HG02970 (cell line): ENCODE data around the gene PIEZO2.
"Not testable (repeated sequence)": the region's sequence is repeated elsewhere in the genome, so short reads cannot be mapped to it uniquely, and the experiment has no call there.

Experiments used
- ATAC-seq: cut with Tn5 transposase; IDR thresholded peaks from one replicate; pipeline ENCODE4 v1.9.1; 2021; ENCODE audit warnings: mild to moderate bottlenecking, moderate library complexity, moderate number of reproducible peaks; ENCODE audit not compliant: unreplicated experiment, low FRiP score

PIEZO2 gene

DNA sequence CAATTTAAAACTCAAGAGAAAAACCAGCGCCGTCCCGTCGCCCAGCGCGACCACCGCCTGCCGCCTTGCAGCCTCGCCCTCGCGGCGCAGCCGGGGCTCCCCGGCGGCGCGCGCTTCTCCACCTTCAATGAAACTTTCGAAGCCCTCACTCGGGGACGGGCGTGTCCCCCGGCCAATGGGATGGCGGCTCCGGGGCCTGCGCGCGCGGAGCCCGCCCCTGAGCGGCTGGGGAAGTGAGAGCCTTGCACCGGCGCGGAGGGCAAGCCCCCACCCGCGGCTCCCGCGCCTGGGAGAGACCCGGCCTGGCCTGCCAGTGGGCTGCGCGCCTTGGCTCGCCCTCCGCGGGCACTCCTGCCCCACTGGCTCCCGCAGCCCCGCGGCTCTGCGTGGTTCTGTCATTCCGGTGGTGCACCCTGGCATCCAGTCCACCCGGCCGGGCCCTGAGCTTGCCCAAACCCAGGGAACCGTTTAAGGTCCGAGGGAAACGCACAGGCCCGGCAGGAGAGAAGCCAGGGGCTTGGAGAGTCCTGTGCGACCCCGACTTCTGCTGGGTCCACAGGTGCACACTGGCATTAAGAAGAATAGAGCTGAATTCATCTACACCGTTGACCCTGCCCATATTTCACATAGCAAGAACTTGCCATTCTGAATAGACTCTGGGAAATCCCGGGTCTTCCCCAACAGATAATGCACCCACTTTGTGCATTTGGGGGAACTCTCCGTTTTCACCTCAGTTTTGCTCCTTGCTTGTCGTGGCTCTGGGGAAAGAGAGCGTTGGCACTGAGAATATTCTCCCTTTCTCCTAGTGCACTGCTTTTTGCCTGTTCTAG lies at the start of gene PIEZO2:
Gene PIEZO2, minus strand, starts transcription at position 129 of the 830 bp plus-strand sequence. CDS start 981 bp downstream, outside the sequence.
- ATAC-seq = no peak

DNA sequence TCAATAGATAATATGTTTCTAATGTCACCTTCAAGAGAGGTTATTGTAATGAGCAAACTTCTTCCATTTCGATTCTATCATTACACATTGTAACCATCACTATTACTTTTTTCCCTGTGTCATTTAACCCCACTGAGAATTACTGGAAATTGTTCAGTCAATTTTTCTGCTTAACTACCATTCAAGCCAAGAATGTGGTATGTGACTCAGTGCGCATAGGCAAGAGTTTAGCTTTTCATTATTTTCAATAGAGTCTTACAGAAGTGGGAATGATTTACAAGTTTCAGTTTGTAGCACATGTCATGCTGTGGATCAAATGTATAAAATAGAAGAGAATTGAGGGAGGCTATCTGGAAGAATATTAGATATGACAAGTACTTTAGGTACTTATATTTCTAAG lies 34.3 kb upstream of the PIEZO2 start:
- ATAC-seq = no peak

DNA sequence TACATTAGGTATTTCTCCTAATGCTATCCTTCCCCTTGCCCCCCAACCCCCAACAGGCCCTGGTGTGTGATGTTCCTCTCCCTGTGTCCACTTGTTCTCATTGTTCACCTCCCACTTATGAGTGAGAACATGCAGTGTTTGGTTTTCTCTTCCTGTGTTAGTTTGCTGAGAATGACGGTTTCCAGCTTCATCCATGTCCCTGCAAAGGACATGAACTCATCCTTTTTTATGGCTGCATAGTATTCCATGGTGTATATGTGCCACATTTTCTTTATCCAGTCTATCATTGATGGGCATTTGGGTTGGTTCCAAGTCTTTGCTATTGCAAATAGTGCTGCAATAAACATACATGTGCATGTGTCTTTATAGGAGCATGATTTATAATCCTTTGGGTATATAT lies 32.3 kb upstream of the PIEZO2 start:
- ATAC-seq = not testable (repeated sequence)

- no peak for ATAC-seq
These were observed 30.7 kb upstream of the PIEZO2 start for GRCh38 chr18:11179959-11180519.

DNA sequence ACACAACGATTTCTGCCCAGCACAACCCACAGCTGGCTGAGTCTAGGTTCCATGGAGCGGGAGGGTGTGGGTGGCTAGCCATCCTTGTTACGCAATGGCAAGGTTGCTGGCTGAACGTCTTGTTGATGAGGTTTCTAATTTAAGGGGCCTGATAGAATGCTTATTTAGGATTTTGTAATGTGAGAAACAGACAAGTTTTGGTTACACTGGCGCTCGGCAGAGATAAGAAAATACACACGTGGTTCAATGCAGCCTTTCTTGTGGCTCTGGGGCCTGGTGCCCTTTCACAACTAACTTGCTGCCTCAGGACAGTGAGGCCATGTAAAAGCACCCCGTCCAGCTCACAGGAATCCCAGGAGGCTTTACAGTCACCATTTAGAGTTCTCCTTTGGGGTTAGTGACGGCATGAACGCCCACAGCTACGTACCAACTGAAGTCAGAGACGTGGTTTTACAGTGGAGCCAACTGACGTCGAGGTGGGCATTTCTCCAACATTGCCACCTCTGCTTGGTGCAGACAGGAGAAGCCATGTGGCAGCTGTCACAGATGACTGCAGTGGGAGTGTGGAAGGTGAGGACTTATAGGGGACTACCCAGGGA lies 29.7 kb upstream of the PIEZO2 start:
- ATAC-seq = no peak

- no peak for ATAC-seq
These were observed 28.0 kb upstream of the PIEZO2 start for GRCh38 chr18:11177382-11177781.

DNA sequence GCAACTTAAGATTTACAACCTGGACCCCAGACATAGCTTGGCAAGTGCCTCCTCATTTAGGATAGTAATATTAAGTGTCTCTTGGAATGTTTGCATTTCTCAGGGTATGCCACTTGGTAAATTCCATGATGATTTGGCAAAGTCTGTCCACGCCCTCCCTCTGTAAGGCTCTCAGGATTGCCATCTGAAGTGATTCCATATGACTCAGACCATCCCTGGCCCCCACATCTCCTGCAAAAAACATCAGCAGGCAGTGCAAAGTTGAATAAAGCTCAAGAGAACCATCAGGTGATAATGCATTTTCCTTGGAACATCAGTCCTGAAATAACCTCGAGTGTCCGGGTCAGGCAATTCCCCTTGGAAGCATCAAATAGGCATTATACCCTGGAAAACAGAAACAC lies 27.1 kb upstream of the PIEZO2 start:
- no peak for ATAC-seq

- ATAC-seq = no peak
These were observed 26.1 kb upstream of the PIEZO2 start for GRCh38 chr18:11175266-11175979.

DNA sequence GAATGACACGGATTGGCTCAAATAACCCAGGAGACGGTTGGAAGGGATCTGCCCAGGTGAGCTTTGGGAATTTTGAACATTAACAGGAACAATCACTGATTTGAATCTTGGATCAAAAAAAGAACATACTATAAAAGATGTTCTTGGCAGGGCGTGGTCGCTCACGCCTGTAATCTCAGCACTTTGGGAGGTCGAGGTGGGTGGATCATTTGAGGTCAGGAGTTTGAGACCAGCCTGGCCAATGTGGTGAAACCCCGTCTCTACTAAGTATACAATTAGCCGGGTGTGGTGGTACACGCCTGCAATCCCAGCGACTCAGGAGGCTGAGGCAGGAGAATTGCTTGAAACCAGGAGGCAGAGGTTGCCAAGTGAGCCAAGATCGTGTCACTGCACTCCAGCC lies 24.8 kb upstream of the PIEZO2 start:
- not testable (repeated sequence) for ATAC-seq

- no peak for ATAC-seq
These were observed 18.4 kb upstream of the PIEZO2 start for GRCh38 chr18:11167778-11168177.

- no peak for ATAC-seq
These were observed 16.6 kb upstream of the PIEZO2 start for GRCh38 chr18:11165952-11166351.

GRCh38 chr18:11165138-11165537 lies 15.8 kb upstream of the PIEZO2 start:
- ATAC-seq = no peak

GRCh38 chr18:11163665-11164064 lies 14.3 kb upstream of the PIEZO2 start:
- no peak for ATAC-seq

GRCh38 chr18:11162889-11163288 lies 13.5 kb upstream of the PIEZO2 start:
- ATAC-seq = no peak

DNA sequence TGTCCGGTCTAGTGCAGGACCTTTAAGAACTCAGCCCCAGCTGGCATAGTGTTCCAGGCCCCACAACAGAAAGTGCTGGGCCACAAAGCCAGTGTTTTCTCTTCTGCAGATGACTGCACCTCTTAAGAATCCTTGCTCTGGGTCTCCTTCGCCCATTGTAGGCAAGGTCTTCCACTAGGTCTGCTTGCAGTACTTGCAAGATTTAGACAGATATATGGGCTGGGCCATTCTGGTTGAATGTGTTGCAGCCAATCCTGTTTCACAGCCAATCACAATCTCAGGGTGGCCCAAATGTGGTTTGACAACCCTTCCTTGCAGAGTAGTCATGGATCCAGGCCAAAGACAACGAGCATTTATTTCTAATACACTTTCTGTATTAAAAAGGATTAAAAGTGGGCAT lies 13.1 kb upstream of the PIEZO2 start:
- no peak for ATAC-seq

DNA sequence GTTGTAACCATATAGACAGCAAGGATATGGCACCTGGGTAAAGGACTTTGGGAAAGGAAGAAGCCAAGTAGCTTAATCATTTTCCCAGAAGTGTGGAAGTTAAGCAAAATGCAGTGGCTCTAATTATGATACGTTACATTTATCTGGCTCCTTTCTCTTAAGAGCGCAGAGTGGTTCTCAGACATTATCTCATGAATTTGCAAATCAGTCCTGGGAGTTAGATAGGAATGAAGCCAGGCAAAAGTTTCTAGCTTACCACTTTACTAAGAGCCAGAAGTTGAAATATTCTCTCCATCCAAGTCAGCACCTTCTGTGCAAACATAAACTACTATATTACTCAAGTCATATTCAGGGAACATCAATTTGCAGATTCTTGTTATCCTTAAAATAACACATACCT lies 10.9 kb upstream of the PIEZO2 start:
- no peak for ATAC-seq

DNA sequence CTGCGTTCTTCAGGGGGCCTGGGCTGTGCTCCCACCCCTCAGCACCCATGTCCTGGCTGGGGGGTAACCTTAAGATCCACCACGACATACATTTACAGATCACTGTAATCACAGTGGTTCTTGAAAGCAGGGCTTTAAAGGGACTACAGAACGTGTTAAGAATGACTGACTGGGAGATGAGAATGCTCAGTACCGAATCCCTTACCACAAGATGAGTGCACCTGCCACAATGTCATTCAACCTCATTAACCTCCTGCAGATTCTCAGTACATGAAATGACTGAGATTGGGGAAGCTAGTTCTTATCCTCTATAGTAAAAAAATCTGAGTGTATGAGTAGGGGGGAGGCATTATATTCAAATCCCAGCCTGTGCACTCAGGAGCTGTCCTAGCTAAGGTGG lies 10.5 kb upstream of the PIEZO2 start:
- ATAC-seq = no peak

DNA sequence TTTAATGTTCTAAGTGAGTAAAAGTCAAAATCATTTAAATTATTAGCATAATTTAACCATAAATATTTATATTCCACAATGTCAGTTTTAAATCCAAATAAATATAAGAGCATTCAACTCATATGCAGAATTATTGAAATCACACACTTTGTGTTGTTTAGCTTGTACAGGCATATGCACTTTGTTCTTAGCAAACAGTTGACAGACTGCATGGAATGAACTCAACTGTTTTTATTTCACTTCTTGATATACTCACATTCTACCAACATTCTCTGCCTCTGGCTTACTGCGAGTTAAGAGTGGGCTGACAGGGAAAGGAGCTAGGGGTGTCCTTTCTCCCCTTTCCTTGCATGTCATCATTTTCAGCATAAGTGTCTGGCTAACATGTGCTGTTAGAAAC lies 7.6 kb upstream of the PIEZO2 start:
- ATAC-seq = no peak

- ATAC-seq = no peak
These were observed 5.8 kb upstream of the PIEZO2 start for GRCh38 chr18:11155034-11155759.

DNA sequence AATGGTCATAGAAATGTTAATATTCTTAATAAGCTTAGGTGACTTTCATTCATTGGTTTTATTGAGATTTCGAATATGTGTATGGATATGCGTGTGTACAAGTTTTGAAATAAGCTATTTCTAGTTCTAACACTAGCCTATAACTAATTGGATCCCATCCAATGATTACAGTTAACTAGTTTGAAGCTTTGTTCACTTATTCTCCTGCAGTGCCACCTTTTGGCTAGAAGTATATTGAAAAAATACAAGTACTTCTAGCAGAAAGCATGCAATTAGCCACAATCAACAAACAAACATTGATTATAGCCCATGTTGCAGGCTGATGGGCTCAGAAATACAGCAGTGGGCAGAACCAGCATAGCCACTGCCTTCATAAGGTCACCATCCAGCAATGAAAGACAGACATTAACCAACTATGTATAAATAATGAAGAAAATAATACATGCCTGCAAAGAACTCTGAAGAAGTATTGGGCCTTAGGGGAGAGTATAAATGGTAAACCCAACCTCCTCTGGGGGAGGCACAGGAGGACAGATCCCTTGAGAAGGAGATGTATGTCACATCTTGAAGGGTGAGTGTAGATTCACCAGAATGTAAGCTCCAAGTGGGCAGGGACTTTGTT lies 5.1 kb upstream of the PIEZO2 start:
- no peak for ATAC-seq
